Parathyroid adenoma (tissue), 2 donors: ENCODE measurements around the gene CLCN2.

Experiments used
- H2AFZ ChIP-seq: fragments of 300-600 bp; sonication (generic); one replicate; pipeline ENCODE4 v1.7.0; 2017; ENCODE audit warnings: antibody characterized with exemption, mild to moderate bottlenecking
- H3K27ac ChIP-seq: fragments of 300-600 bp; sonication (generic); one replicate; pipeline ENCODE4 v1.7.0; 2017
- H3K27me3 ChIP-seq: fragments of 300-600 bp; sonication (generic); one replicate; pipeline ENCODE4 v1.7.0; 2017; ENCODE audit warnings: low read length; ENCODE audit not compliant: control insufficient read depth, insufficient read depth
- H3K36me3 ChIP-seq: fragments of 300-600 bp; sonication (generic); one replicate; pipeline ENCODE4 v1.7.0; 2017; ENCODE audit warnings: low read length; ENCODE audit not compliant: control insufficient read depth, insufficient read depth
- H3K4me1 ChIP-seq: fragments of 300-600 bp; sonication (generic); one replicate; pipeline ENCODE4 v1.7.0; 2017; ENCODE audit warnings: control low read depth
- H3K4me2 ChIP-seq: fragments of 300-600 bp; sonication (generic); one replicate; pipeline ENCODE4 v1.7.0; 2017; ENCODE audit warnings: low read length
- H3K4me3 ChIP-seq: fragments of 300-600 bp; sonication (generic); one replicate; pipeline ENCODE4 v1.7.0; 2017; ENCODE audit warnings: low read depth, low read length
- H3K79me2 ChIP-seq: fragments of 300-600 bp; sonication (generic); one replicate; pipeline ENCODE4 v1.7.0; 2017; ENCODE audit warnings: control low read depth
- H3K9ac ChIP-seq: fragments of 300-600 bp; sonication (generic); one replicate; pipeline ENCODE4 v1.7.0; 2017; ENCODE audit warnings: mild to moderate bottlenecking
- H3K9me3 ChIP-seq: fragments of 300-600 bp; sonication (generic); one replicate; pipeline ENCODE4 v1.7.0; 2017; ENCODE audit warnings: low read length; ENCODE audit not compliant: control insufficient read depth
- TF ChIP-seq, protein P1 (sequence below): fragments of 300-600 bp; sonication (generic); IDR thresholded peaks from one replicate; pipeline ENCODE4 v1.7.0; 2017; ENCODE audit warnings: antibody characterized with exemption, mild to moderate bottlenecking
- donor health status: primary hyperparathyroidism.

Gene CLCN2

DNA sequence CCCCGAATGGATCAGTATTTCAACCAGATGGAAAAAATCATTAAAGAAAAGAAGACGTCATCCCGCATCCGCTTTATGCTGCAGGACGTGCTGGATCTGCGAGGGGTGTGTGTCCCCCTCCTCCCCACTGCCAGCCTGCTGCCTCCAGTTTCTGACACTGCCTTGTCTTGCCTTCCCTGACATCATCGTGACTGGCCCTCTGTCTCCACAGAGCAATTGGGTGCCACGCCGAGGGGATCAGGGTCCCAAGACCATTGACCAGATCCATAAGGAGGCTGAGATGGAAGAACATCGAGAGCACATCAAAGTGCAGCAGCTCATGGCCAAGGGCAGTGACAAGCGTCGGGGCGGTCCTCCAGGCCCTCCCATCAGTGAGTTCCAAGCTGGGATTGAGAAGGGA, 36.1 kb downstream of the CLCN2 start:
- Histone ChIP-seq H3K4me1 (peaks cover 31% of the 10 kb centered on the region), H2AFZ (no peak overlapping the region)

DNA sequence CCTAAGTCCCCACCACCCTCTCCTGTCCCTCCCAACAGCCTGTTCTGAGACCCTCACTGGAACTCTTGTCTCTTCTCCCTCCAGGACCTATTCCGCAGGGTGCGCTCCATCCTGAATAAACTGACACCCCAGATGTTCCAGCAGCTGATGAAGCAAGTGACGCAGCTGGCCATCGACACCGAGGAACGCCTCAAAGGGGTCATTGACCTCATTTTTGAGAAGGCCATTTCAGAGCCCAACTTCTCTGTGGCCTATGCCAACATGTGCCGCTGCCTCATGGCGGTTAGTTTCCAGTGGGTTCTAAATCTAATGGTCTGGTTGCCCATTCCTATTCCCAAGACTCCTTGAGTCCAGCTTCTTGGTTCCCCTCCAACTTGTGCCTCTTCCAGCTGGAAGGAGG, 37.7 kb downstream of the CLCN2 start:
- peak overlapping the region; percentile 25 for H3K4me3 ChIP-seq
- no peaks in the 10 kb centered on the region for H3K9me3 ChIP-seq
- H3K9ac ChIP-seq: no peak overlapping the region
- peak overlapping the region; percentile 94 for H3K27ac ChIP-seq
- no peak overlapping the region for H2AFZ ChIP-seq
- peak overlapping the region; percentile 60 for H3K4me2 ChIP-seq
- H3K79me2 ChIP-seq: peaks cover 20% of the 10 kb centered on the region
- peaks cover 43% of the 10 kb centered on the region for H3K4me1 ChIP-seq
- no peaks in the 10 kb centered on the region for H3K27me3 ChIP-seq
- TF ChIP-seq, protein P1, sequence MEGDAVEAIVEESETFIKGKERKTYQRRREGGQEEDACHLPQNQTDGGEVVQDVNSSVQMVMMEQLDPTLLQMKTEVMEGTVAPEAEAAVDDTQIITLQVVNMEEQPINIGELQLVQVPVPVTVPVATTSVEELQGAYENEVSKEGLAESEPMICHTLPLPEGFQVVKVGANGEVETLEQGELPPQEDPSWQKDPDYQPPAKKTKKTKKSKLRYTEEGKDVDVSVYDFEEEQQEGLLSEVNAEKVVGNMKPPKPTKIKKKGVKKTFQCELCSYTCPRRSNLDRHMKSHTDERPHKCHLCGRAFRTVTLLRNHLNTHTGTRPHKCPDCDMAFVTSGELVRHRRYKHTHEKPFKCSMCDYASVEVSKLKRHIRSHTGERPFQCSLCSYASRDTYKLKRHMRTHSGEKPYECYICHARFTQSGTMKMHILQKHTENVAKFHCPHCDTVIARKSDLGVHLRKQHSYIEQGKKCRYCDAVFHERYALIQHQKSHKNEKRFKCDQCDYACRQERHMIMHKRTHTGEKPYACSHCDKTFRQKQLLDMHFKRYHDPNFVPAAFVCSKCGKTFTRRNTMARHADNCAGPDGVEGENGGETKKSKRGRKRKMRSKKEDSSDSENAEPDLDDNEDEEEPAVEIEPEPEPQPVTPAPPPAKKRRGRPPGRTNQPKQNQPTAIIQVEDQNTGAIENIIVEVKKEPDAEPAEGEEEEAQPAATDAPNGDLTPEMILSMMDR: no peak
- no peaks in the 10 kb centered on the region for H3K36me3 ChIP-seq

More for the DNA sequence above, 36.1 kb downstream of the CLCN2 start:
- H3K9ac ChIP-seq: no peak overlapping the region
- H3K4me3 ChIP-seq: no peak overlapping the region
- no peaks in the 10 kb centered on the region for H3K9me3 ChIP-seq
- H3K4me2 ChIP-seq: no peak overlapping the region
- no peaks in the 10 kb centered on the region for H3K27me3 ChIP-seq
- TF ChIP-seq, protein P1: no peak
- no peak overlapping the region for H3K27ac ChIP-seq
- no peaks in the 10 kb centered on the region for H3K36me3 ChIP-seq
- peaks cover 18% of the 10 kb centered on the region for H3K79me2 ChIP-seq

DNA sequence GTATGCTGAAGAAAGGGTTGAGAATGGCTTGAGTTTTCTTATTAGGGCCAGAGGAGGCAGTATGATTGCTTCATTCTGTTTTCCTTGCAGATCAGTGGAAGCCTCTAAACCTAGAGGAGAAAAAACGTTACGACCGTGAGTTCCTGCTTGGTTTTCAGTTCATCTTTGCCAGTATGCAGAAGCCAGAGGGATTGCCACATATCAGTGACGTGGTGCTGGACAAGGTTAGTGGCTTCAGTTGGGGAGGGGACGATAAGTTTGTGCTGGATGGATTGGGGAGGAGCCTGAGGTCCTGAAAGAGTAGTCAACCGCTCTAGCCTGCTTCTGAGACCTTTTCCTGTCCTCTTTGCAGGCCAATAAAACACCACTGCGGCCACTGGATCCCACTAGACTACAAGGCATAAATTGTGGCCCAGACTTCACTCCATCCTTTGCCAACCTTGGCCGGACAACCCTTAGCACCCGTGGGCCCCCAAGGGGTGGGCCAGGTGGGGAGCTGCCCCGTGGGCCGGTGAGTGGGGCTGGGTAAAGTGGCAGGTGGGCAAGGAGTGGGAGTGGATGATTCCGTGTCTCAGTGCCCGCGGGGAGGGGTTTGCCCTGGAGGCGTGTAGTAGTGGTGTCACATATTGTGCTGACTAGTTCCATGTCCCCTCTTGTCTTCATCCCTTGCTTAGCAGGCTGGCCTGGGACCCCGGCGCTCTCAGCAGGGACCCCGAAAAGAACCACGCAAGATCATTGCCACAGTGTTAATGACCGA, 38.5 kb downstream of the CLCN2 start:
- H3K9ac ChIP-seq: no peak overlapping the region
- peak overlapping the region; percentile 25 for H3K4me3 ChIP-seq
- H2AFZ ChIP-seq: no peak overlapping the region
- H3K9me3 ChIP-seq: no peaks in the 10 kb centered on the region
- TF ChIP-seq, protein P1: peak; percentile 23
- peak overlapping the region; percentile 94 for H3K27ac ChIP-seq
- H3K36me3 ChIP-seq: no peaks in the 10 kb centered on the region
- H3K79me2 ChIP-seq: peaks cover 19% of the 10 kb centered on the region
- peak overlapping the region; percentile 60 for H3K4me2 ChIP-seq
- peaks cover 45% of the 10 kb centered on the region for H3K4me1 ChIP-seq
- no peaks in the 10 kb centered on the region for H3K27me3 ChIP-seq

DNA sequence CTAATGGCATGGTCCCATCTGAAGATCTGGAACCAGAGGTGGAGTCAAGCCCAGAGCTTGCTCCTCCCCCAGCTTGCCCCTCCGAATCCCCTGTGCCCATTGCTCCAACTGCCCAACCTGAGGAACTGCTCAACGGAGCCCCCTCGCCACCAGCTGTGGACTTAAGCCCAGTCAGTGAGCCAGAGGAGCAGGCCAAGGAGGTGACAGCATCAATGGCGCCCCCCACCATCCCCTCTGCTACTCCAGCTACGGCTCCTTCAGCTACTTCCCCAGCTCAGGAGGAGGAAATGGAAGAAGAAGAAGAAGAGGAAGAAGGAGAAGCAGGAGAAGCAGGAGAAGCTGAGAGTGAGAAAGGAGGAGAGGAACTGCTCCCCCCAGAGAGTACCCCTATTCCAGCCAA, 39.7 kb downstream of the CLCN2 start:
- TF ChIP-seq, protein P1: no peak
- Histone ChIP-seq H3K9ac (no peak overlapping the region), H3K4me2 (no peak overlapping the region), H3K79me2 (peaks cover 19% of the 10 kb centered on the region), H3K36me3 (no peaks in the 10 kb centered on the region), H3K9me3 (no peaks in the 10 kb centered on the region), H3K4me3 (no peak overlapping the region), H3K4me1 (peaks cover 52% of the 10 kb centered on the region), H3K27ac (peak overlapping the region; percentile 94), H3K27me3 (no peaks in the 10 kb centered on the region), H2AFZ (no peak overlapping the region)

DNA sequence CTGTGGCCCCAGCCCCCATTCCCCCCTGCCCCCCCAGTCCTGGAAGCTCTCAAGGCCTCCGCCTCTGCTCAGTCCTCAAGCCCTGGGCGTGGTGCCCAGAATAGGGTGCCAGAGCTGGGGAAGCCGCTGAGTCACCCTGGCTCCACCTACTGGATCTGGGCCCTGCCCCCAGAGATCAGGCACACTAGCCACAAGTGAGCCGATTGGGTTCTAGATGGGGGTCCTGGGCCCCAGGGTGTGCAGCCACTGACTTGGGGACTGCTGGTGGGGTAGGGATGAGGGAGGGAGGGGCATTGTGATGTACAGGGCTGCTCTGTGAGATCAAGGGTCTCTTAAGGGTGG, 41.3 kb downstream of the CLCN2 start:
- no peaks in the 10 kb centered on the region for H3K36me3 ChIP-seq
- no peak overlapping the region for H3K9ac ChIP-seq
- no peak overlapping the region for H2AFZ ChIP-seq
- H3K27me3 ChIP-seq: no peaks in the 10 kb centered on the region
- peak overlapping the region; percentile 58 for H3K4me2 ChIP-seq
- H3K79me2 ChIP-seq: peaks cover 29% of the 10 kb centered on the region
- no peaks in the 10 kb centered on the region for H3K9me3 ChIP-seq
- H3K4me1 ChIP-seq: peaks cover 59% of the 10 kb centered on the region
- peak overlapping the region; percentile 18 for H3K4me3 ChIP-seq
- peak overlapping the region; percentile 33 for H3K27ac ChIP-seq
- TF ChIP-seq, protein P1: no peak
